ENCODE data around the gene CREB3L1.
A peak's percentile ranks its signal among the peaks of the same experiment; 100 is the strongest.

The CREB3L1 gene

DNA sequence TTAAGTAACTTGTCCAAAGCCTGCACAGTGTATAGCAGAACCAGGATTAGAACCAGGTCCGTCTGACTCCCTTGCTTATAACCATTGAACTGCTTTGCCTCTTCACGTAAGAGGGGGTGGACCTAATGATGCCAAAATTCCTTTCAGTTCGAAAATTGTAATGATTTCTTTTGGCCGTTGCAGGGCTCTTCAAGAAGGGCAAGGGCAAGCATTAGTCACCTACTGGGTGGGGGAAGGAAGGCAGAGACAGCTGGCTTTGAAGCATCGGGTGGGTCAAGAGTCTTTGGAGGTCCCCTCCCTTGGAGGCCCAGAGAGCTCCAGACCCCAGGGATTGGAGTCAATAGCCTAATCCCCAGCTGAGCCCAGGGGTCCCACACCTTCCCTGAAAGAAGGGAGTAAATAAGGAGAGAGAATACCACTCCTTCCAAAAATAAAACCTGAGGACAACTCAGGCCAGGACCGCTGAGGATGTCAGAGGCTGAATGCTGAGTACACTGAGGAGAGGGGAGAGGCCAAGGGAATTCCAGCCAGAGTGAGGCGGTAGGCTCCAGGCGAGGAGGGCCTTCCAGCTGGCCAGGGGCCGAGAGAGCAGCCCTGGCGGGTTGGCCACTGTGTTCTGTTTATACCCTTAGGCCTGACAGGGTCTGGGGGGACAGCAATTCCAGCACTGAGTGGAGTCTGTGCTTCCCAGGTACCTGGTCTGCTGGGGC, 14.1 kb downstream of the CREB3L1 start:
- no peak for DNase-seq (ENCODE audit: low read depth)
- no peak overlapping the region for H3K4me3 ChIP-seq (ENCODE audit: low read depth, low read length)
- TF ChIP-seq, protein P1, sequence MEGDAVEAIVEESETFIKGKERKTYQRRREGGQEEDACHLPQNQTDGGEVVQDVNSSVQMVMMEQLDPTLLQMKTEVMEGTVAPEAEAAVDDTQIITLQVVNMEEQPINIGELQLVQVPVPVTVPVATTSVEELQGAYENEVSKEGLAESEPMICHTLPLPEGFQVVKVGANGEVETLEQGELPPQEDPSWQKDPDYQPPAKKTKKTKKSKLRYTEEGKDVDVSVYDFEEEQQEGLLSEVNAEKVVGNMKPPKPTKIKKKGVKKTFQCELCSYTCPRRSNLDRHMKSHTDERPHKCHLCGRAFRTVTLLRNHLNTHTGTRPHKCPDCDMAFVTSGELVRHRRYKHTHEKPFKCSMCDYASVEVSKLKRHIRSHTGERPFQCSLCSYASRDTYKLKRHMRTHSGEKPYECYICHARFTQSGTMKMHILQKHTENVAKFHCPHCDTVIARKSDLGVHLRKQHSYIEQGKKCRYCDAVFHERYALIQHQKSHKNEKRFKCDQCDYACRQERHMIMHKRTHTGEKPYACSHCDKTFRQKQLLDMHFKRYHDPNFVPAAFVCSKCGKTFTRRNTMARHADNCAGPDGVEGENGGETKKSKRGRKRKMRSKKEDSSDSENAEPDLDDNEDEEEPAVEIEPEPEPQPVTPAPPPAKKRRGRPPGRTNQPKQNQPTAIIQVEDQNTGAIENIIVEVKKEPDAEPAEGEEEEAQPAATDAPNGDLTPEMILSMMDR (IDR thresholded peaks at IDR 0.05; ENCODE audit: insufficient read depth, low read depth, low read length, missing control alignments) = no peak

DNA sequence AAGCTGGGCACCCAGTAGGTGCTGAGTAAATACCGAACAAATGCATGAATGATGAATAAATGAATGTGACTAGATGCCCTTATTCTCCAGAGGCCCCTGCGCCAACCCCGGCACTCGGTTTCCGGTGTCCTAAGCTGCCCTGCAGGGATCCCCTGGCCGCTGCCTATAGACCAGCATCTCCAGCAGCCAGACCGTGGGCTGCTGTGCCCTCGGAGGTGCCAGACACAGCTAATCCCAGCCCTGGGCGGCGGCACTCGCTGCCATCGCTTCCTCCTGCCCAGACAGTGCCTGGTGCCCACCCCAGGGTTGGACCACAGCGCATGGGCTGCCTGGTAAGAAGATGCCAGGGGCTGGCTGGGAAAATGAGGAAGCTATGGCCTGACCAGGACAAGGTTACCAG, 15.6 kb downstream of the CREB3L1 start:
- DNase-seq (ENCODE audit: low read depth) = no peak
- no peak overlapping the region for H3K4me3 ChIP-seq (ENCODE audit: low read depth, low read length)
- TF ChIP-seq, protein P1 (IDR thresholded peaks at IDR 0.05; ENCODE audit: insufficient read depth, low read depth, low read length, missing control alignments) = no peak

DNA sequence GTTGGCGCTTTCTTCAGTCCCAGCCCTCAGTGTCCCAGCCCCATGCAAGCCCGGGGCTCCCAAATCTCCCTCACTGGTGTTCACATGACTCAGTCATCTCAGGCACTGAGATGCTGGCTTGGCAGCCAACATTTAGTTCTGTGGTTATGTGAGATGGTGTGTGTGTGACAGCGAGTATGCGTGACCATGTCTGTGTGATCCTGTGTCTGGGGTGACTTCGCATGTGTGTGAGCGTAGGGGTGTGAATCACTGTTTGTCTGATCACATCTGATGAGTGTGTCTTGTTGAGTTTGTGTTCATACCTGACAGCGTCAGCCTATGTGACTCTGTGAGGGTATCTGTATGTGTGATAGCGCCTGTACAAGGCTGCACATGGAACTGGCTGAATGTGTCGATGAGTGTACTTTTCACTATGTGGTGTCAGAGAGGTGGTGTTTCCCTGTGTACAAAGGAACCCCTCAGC, 16.2 kb downstream of the CREB3L1 start:
- DNase-seq (ENCODE audit: low read depth) = no peak
- no peak overlapping the region for H3K4me3 ChIP-seq (ENCODE audit: low read depth, low read length)
- TF ChIP-seq, protein P1 (IDR thresholded peaks at IDR 0.05; ENCODE audit: insufficient read depth, low read depth, low read length, missing control alignments) = no peak

DNA sequence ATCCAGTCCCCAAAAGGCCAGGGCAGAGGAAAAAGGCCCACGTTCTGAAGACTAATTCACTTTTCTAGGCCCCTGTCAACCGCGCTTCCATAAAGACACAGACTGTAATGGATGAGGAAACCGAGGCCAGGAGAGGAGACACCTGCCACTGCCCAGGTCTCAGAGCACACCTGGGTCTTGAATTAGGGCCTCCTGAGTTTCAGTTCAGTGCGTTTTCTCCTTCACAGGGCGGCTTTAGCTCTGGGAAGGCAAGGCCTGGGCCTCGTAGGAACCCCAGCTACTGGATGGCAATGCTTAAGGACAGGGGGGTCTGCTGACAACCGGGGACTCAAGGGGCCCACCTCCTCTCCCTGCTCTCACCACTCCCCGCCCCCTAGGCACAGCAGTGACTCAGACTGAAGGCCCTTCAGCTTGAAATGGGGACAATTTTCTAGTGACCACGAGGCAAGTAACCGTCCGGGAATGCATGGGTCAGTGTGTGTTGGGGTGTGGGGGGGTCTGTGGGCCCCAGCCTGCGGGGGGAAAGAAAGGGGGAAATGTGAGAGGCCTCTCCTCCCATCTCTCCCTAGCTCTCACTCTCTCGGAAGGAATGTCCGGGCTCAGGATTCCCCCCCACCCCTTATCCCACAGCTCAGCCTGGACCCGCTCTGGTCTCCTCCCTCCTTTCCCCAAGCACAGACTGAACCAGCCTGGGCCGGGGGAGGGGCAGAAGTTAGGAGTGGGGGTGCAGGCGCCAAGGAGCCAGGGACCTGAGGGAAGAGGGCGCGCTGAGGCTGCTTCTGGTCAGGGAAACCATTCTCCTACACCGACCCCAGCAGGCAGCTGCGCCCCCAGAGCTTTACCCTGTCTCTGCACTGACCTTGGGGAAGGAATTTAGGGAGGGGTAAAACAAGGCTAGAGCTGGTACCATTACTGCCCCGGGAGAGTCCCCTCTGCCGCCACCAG, 17.2 kb downstream of the CREB3L1 start:
- DNase-seq (ENCODE audit: low read depth) = no peak
- H3K4me3 ChIP-seq (ENCODE audit: low read depth, low read length) = peak overlapping the region; percentile 54
- TF ChIP-seq, protein P1 (IDR thresholded peaks at IDR 0.05; ENCODE audit: insufficient read depth, low read depth, low read length, missing control alignments) = no peak

DNA sequence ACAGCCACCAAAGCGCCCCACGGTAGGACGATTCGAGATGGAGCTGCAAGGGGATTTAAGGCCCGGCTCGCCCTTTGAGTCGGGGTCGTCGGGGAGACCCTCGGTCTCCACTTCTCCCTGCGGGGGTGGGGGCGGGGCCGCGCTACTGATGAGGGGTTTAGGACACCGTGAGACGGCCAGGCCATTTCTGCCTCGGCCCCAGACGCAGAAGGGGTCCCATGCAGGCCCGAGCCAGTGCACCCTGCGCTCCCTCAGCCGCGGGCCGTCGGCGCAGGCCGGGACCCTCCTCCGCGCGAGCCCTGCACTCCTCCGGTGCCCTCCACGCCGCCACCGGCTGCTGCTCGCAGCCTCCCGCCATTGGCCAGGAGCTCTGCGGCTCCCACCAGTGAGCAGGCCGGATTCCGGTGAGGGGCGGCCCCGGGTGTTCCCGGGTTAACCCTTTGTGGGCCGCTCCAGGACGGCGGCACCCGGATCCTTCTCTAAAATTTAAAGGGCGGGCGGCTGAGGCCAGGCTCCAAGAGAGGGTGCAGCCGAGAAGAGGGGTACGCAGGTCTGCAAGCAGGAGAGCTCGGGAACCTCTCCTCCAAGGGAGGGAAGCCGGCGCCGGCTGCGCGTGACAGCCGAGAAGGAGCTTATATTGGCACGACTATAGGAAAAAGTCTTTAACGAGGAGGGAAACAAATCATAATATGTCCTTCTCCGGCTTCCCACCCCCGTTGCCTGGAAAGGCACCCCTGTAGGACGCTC, 18.0 kb downstream of the CREB3L1 start:
- peak; percentile 70 for DNase-seq (ENCODE audit: low read depth)
- peak overlapping the region; percentile 54 for H3K4me3 ChIP-seq (ENCODE audit: low read depth, low read length)

DNA sequence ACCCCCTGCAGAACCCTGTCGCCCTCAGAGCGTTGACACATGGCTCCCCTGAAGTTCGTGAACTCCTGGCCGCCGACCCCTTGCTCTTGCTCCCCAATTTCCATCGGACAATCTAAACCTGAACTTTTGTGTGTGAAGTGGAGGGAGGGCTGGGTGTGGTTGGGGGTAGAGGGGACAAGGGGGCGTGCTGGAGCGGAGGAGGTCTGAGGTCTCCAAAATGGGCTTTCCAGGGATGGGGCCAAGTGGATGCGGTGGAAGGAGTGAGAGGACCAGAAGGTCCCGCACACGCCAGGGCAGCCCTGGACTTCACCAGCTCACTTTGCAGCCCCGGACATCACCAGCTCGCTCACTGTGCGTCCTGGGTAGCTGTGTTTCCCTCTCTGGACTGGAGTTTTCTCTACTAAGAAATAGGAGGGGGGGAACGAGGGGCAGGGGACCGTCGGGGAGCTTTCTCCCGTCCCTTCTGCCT, 18.6 kb downstream of the CREB3L1 start:
- H3K4me3 ChIP-seq (ENCODE audit: low read depth, low read length) = peak overlapping the region; percentile 54

More for the DNA sequence above, 18.0 kb downstream of the CREB3L1 start:
- TF ChIP-seq, protein P1 (IDR thresholded peaks at IDR 0.05; ENCODE audit: insufficient read depth, low read depth, low read length, missing control alignments) = no peak

More for the DNA sequence above, 18.6 kb downstream of the CREB3L1 start:
- TF ChIP-seq, protein P1 (IDR thresholded peaks at IDR 0.05; ENCODE audit: insufficient read depth, low read depth, low read length, missing control alignments) = no peak
- DNase-seq (ENCODE audit: low read depth) = no peak

Data from GM12865 (cell line).